AG09309 (cell line): Measurements from ENCODE around the gene CXCR1.

Source experiments
- DNase-seq: peaks from one replicate; pipeline ENCODE4 v3.0.0-alpha.2; 2010; ENCODE audit warnings: low read depth
- H3K4me3 ChIP-seq: 2 replicates; pipeline ENCODE4 v1.5.1; 2011; ENCODE audit warnings: mild to moderate bottlenecking, low read depth, low read length, moderate library complexity; ENCODE audit not compliant: control insufficient read depth
- TF ChIP-seq, protein P1 (sequence below): IDR thresholded peaks from 2 replicates; pipeline ENCODE4 v1.5.1; 2011; ENCODE audit warnings: mild to moderate bottlenecking, low read depth, low read length, inconsistent platforms; ENCODE audit not compliant: insufficient read depth, control insufficient read depth; ENCODE audit errors: missing control alignments

Gene CXCR1

GRCh38 chr2:218168635-218169462 lies 2.1 kb upstream of the CXCR1 start:
- no peak overlapping the region for H3K4me3 ChIP-seq
- DNase-seq = no peak
- TF ChIP-seq, protein P1, sequence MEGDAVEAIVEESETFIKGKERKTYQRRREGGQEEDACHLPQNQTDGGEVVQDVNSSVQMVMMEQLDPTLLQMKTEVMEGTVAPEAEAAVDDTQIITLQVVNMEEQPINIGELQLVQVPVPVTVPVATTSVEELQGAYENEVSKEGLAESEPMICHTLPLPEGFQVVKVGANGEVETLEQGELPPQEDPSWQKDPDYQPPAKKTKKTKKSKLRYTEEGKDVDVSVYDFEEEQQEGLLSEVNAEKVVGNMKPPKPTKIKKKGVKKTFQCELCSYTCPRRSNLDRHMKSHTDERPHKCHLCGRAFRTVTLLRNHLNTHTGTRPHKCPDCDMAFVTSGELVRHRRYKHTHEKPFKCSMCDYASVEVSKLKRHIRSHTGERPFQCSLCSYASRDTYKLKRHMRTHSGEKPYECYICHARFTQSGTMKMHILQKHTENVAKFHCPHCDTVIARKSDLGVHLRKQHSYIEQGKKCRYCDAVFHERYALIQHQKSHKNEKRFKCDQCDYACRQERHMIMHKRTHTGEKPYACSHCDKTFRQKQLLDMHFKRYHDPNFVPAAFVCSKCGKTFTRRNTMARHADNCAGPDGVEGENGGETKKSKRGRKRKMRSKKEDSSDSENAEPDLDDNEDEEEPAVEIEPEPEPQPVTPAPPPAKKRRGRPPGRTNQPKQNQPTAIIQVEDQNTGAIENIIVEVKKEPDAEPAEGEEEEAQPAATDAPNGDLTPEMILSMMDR = peak; percentile 77

DNA sequence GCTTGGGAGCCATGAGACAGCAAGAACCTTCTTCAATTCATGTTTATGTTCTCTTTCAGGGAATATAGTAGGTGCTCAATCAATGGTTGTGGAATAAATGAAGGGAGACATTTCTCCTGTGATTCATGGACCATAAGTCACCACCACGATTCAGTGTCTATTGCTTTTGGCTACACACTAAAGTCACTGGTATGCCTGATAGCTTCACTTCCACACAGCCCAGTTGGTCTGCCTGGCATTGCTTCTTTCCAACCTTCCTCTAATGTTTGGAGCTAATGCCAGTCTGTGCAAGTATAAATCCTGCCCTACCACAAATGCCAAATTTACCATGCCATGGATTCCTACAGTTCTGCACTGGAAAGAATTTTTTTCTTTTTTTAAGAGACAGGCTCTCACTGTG lies 1.3 kb upstream of the CXCR1 start:
- no peak for DNase-seq
- H3K4me3 ChIP-seq = no peak overlapping the region
- TF ChIP-seq, protein P1 = no peak

DNA sequence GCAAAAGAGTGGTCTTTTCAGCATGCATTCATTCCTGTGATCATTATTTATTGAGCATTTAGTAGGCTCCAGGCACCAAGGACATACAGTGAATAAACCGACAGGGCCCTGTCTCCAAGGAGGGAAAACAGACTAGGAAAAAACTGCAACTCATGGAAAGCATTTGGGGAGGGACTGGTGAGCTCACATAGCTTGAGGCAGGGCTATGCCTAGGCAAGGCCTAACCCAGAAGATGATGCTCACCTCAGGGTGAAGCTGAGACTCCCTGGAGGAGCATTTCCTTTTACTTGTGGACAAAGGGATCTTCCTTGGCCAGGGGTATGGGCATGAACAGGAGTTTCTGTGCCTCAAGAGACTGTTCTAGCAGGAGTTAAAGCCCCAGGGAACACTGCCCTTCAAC lies 3.9 kb downstream of the CXCR1 start:
- H3K4me3 ChIP-seq = no peak overlapping the region
- no peak for DNase-seq
- TF ChIP-seq, protein P1 = no peak

DNA sequence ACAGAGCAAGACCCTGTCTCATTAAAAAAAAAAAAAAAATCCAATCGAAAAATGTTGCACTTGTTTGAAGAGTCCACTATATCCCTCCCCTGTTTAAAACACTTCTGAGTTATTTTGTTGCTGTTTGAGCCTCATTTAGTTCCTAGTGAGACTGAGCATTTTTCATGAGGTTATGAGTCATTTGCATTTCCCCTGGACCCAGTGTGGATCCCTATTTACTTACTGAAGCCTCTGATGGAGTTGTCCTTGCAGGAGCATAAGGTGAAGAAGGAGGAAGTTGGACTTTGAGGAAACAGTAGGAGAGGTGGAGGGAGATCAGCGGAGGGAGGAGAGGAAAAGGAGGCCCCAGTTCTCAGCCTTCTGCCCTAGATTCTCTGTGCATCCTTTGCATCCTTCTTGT lies 5.1 kb downstream of the CXCR1 start:
- TF ChIP-seq, protein P1 = no peak
- DNase-seq = no peak
- H3K4me3 ChIP-seq = no peak overlapping the region

- TF ChIP-seq, protein P1 = no peak
- DNase-seq = no peak
- no peak overlapping the region for H3K4me3 ChIP-seq
Observed at GRCh38 chr2:218155953-218156479, 10.7 kb downstream of the CXCR1 start.

DNA sequence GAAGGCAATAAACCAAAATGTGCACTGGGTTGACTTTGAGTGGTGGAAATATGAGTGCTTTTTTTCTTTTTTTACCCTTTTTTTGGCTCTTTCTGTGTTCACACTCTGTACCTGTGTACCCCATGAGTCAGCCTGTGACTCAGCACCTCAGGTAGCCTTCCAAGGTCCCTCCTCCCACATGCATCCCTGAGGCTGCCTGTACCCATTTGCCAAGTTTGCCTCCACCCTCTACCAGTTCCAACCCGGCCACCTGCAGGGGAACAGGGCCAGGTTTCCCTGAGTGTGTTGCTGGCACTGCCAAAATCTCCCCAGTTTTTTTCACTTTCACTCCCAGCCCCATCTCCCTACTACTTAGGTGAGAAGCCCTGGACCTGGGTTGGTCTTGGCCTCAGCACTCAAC lies 14.0 kb downstream of the CXCR1 start:
- no peak overlapping the region for H3K4me3 ChIP-seq
- TF ChIP-seq, protein P1 = no peak
- no peak for DNase-seq
